A673 (cell line): ENCODE data around the gene HNF1B.

ENCODE experiments used
- EZH2 ChIP-seq: fragments of 200-600 bp; sonication (generic); IDR thresholded peaks from 2 replicates; pipeline ENCODE4 v1.6.1; 2017; ENCODE audit warnings: borderline replicate concordance, low read depth, mild to moderate bottlenecking, mixed read lengths, antibody characterized with exemption, low read length; ENCODE audit not compliant: poor library complexity, severe bottlenecking
- TF ChIP-seq, protein P1 (sequence below): fragments of 300-800, 200-600 bp; sonication (generic); conservative IDR thresholded peaks from 2 replicates; pipeline ENCODE4 v1.5.1; 2017; ENCODE audit warnings: low read depth, mild to moderate bottlenecking, antibody characterized with exemption, low read length, moderate library complexity, mixed read lengths

DNA sequence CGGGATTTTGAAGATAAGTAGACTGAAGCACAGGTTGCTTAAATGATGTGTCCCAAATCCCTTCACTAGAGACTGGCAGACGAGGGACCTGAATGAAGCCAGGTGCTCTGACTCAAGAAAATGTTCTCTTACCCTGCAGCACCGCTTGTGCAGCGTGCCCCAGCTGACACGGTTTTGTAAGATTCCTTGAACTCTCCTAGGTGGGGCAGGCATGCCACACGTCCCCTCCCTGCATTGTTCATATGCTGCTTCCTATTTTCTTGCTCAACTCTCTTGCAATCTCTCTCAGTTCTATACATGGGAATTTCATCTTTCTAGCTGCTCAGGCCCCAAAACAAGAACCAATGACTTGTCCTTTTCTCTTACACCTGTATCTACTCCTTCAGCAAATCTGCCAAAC, 22.1 kb upstream of the HNF1B start:
- TF ChIP-seq, protein P1, sequence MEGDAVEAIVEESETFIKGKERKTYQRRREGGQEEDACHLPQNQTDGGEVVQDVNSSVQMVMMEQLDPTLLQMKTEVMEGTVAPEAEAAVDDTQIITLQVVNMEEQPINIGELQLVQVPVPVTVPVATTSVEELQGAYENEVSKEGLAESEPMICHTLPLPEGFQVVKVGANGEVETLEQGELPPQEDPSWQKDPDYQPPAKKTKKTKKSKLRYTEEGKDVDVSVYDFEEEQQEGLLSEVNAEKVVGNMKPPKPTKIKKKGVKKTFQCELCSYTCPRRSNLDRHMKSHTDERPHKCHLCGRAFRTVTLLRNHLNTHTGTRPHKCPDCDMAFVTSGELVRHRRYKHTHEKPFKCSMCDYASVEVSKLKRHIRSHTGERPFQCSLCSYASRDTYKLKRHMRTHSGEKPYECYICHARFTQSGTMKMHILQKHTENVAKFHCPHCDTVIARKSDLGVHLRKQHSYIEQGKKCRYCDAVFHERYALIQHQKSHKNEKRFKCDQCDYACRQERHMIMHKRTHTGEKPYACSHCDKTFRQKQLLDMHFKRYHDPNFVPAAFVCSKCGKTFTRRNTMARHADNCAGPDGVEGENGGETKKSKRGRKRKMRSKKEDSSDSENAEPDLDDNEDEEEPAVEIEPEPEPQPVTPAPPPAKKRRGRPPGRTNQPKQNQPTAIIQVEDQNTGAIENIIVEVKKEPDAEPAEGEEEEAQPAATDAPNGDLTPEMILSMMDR: no peak
- TF ChIP-seq EZH2: no peak
